Progenitor cell of endocrine pancreas (in vitro differentiated cells): Measurements from ENCODE around the gene SGMS2. TPM values are rescaled to one million over a fixed set of nuclear protein-coding genes. Genes with fewer than 3 reads are reported as not detected.
A peak's percentile ranks its signal among the peaks of the same experiment; 100 is the strongest.

Experiments used
- DNase-seq: peaks from one replicate; pipeline ENCODE4 v3.0.0; 2021; ENCODE audit warnings: low spot score; ENCODE audit not compliant: unreplicated experiment
- H3K27ac Mint-ChIP-seq: 2 replicates; pipeline ENCODE4 v1.8.0; 2021; ENCODE audit warnings: mild to moderate bottlenecking, moderate library complexity, mixed read lengths
- H3K27me3 Mint-ChIP-seq: 2 replicates; pipeline ENCODE4 v1.8.0; 2021; ENCODE audit warnings: mixed read lengths
- H3K36me3 Mint-ChIP-seq: 2 replicates; pipeline ENCODE4 v1.8.0; 2022; ENCODE audit warnings: mixed read lengths; ENCODE audit not compliant: insufficient read depth
- H3K4me1 Mint-ChIP-seq: 2 replicates; pipeline ENCODE4 v1.8.0; 2021; ENCODE audit warnings: low read depth, mixed read lengths
- H3K4me3 Mint-ChIP-seq: 2 replicates; pipeline ENCODE4 v1.8.0; 2021; ENCODE audit warnings: low read depth, mild to moderate bottlenecking, moderate library complexity, mixed read lengths
- H3K9me3 Mint-ChIP-seq: 2 replicates; pipeline ENCODE4 v1.8.0; 2021; ENCODE audit warnings: low read depth, mixed read lengths
- total RNA-seq: library from RNA; stranded (reverse); gene quantifications from 2 replicates; pipeline ENCODE4 v1.2.1, GENCODE V29; 2021
- TF ChIP-seq, protein P1 (sequence below): fragments of 200-600 bp; sonication (generic); IDR thresholded peaks from one replicate; pipeline ENCODE4 v1.5.0; 2021; ENCODE audit warnings: antibody characterized with exemption, mild to moderate bottlenecking; ENCODE audit not compliant: unreplicated experiment

Gene SGMS2
- total RNA-seq, 1 donor from 2014 or later = 6.9 TPM

GRCh38 chr4:107893171-107894137, 68.7 kb downstream of the SGMS2 start:
- TF ChIP-seq, protein P1, sequence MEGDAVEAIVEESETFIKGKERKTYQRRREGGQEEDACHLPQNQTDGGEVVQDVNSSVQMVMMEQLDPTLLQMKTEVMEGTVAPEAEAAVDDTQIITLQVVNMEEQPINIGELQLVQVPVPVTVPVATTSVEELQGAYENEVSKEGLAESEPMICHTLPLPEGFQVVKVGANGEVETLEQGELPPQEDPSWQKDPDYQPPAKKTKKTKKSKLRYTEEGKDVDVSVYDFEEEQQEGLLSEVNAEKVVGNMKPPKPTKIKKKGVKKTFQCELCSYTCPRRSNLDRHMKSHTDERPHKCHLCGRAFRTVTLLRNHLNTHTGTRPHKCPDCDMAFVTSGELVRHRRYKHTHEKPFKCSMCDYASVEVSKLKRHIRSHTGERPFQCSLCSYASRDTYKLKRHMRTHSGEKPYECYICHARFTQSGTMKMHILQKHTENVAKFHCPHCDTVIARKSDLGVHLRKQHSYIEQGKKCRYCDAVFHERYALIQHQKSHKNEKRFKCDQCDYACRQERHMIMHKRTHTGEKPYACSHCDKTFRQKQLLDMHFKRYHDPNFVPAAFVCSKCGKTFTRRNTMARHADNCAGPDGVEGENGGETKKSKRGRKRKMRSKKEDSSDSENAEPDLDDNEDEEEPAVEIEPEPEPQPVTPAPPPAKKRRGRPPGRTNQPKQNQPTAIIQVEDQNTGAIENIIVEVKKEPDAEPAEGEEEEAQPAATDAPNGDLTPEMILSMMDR = no peak
- no peak overlapping the region for H3K27ac Mint-ChIP-seq

GRCh38 chr4:107894138-107894603, 69.4 kb downstream of the SGMS2 start:
- H3K4me3 Mint-ChIP-seq = no peak overlapping the region
- peak overlapping the region; percentile 15 for H3K27ac Mint-ChIP-seq
- no peak for DNase-seq
- H3K9me3 Mint-ChIP-seq = peaks cover 16% of the 10 kb centered on the region
- no peaks in the 10 kb centered on the region for H3K27me3 Mint-ChIP-seq
- TF ChIP-seq, protein P1 = no peak
- peaks cover 3% of the 10 kb centered on the region for H3K36me3 Mint-ChIP-seq
- peaks cover 17% of the 10 kb centered on the region for H3K4me1 Mint-ChIP-seq

More at GRCh38 chr4:107893171-107894137, 68.7 kb downstream of the SGMS2 start:
- DNase-seq = no peak
- Mint-ChIP-seq H3K36me3 (peaks cover 3% of the 10 kb centered on the region), H3K27me3 (no peaks in the 10 kb centered on the region), H3K4me1 (peaks cover 15% of the 10 kb centered on the region), H3K9me3 (peaks cover 16% of the 10 kb centered on the region), H3K4me3 (no peak overlapping the region)

- TF ChIP-seq, protein P1 = no peak
- H3K4me1 Mint-ChIP-seq = peaks cover 25% of the 10 kb centered on the region
- peaks cover 3% of the 10 kb centered on the region for H3K36me3 Mint-ChIP-seq
- peaks cover 6% of the 10 kb centered on the region for H3K9me3 Mint-ChIP-seq
- no peaks in the 10 kb centered on the region for H3K27me3 Mint-ChIP-seq
- no peak for DNase-seq
- H3K27ac Mint-ChIP-seq = peak overlapping the region; percentile 88
- H3K4me3 Mint-ChIP-seq = no peak overlapping the region
Measured at GRCh38 chr4:107896158-107896645, 71.5 kb downstream of the SGMS2 start.

DNA sequence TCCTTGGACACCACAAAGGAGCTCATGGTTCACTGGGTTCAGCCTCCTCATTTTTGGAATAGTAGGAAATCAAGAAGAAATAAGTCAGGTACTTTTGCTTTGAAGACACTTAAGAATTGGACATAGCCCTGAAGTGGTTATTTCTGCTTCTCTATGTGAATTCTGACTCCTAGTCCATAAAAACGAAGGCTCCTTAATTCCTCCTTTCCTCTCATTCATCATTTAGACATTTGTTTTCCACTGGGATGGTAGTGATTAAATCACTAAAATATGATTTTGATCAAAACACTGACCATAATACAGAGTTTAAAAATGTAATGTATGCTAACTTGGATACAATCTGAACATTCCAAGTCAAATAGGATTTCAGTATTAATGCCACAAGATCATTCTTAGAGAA, 71.9 kb downstream of the SGMS2 start:
- Mint-ChIP-seq H3K9me3 (peaks cover 3% of the 10 kb centered on the region), H3K4me1 (peaks cover 25% of the 10 kb centered on the region), H3K27ac (peak overlapping the region; percentile 88), H3K36me3 (peaks cover 3% of the 10 kb centered on the region), H3K27me3 (no peaks in the 10 kb centered on the region), H3K4me3 (no peak overlapping the region)
- TF ChIP-seq, protein P1 = no peak
- no peak for DNase-seq

DNA sequence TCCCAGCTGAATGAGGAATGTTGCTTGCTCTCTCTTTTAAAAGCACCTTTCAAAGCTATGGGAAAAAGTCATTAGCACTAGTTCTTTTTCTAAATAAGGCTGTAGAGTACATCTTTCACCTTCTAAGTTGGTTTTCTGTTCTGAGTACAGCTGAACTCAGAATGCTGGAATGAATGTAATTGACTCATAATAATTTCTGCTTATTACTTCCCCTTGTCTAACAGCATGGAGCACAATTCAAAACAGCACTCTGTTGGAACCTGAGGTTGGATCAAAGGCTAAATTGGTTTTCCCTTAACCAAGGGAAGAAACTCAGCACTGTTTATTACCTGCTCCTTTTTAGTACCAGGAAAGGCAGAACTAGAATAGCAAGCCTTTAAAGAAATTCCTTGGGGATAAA, 73.1 kb downstream of the SGMS2 start:
- peaks cover 3% of the 10 kb centered on the region for H3K9me3 Mint-ChIP-seq
- peaks cover 3% of the 10 kb centered on the region for H3K36me3 Mint-ChIP-seq
- H3K27ac Mint-ChIP-seq = no peak overlapping the region
- TF ChIP-seq, protein P1 = no peak
- H3K4me1 Mint-ChIP-seq = peaks cover 22% of the 10 kb centered on the region
- no peak overlapping the region for H3K4me3 Mint-ChIP-seq
- no peaks in the 10 kb centered on the region for H3K27me3 Mint-ChIP-seq
- DNase-seq = no peak
